GM18517 (cell line): ENCODE results near the gene NAA35.

Experiments used
- ATAC-seq: cut with Tn5 transposase; IDR thresholded peaks from one replicate; pipeline ENCODE4 v1.9.1; 2021; ENCODE audit warnings: mild to moderate bottlenecking, moderate library complexity; ENCODE audit not compliant: unreplicated experiment

Gene NAA35

GRCh38 chr9:86057491-86057890 is 116.5 kb downstream of the NAA35 start:
- ATAC-seq: no peak

GRCh38 chr9:86061972-86062739 is 121.2 kb downstream of the NAA35 start:
- ATAC-seq: no peak

- no peak for ATAC-seq
Measured at GRCh38 chr9:86062845-86063693, 122.1 kb downstream of the NAA35 start.

- no peak for ATAC-seq
Measured at GRCh38 chr9:86064220-86064619, 123.3 kb downstream of the NAA35 start.

GRCh38 chr9:86069206-86069869 is 128.4 kb downstream of the NAA35 start:
- no peak for ATAC-seq
